ENCODE measurements around the gene SLC24A3. TPM values are rescaled to one million over a fixed set of nuclear protein-coding genes. Genes with fewer than 3 reads are reported as not detected.
A peak's percentile ranks its signal among the peaks of the same experiment; 100 is the strongest.

Gene SLC24A3
- total and polyA plus RNA-seq, 2 experiments from 2014 or later = not detected

GRCh38 chr20:19431316-19431700, 218.9 kb downstream of the SLC24A3 start:
- in situ Hi-C loops (cut with MboI) = no loop called here
- Histone ChIP-seq H3F3A (ENCODE audit: insufficient read depth) (no peaks in the 10 kb centered on the region), H4K20me1 (ENCODE audit: insufficient read depth) (no peaks in the 10 kb centered on the region), H3K9me3 (ENCODE audit: low read depth) (no peaks in the 10 kb centered on the region), H3K79me2 (ENCODE audit: insufficient read depth) (no peaks in the 10 kb centered on the region), H3K27ac (no peak overlapping the region), H3K4me1 (ENCODE audit: insufficient read depth) (peaks cover 13% of the 10 kb centered on the region), H3K4me2 (ENCODE audit: unreplicated experiment) (no peak overlapping the region), H3K27me3 (replicated peaks; ENCODE audit: insufficient read depth) (no peaks in the 10 kb centered on the region), H2AFZ (no peak overlapping the region), H3K4me3 (no peak overlapping the region), H3K9me2 (ENCODE audit: insufficient read depth) (no peaks in the 10 kb centered on the region), H3K9ac (no peak overlapping the region), H3K36me3 (ENCODE audit: low read depth) (no peaks in the 10 kb centered on the region)
- 42 to 53% methylated on average over 4 of the region's 4 CpGs for WGBS, 2 experiments (ENCODE audit: low coverage in 1 of 2, low lambda C conversion rate in 2 of 2, missing lambda C conversion rate in 2 of 2)
- TF ChIP-seq EZH2phosphoT487 (IDR thresholded peaks at IDR 0.05; ENCODE audit: insufficient read depth, low read depth) = no peak
- no peak for TF ChIP-seq EZH2 (IDR thresholded peaks at IDR 0.05; ENCODE audit: insufficient read depth, poor library complexity, severe bottlenecking)
- no peak for DNase-seq

- Histone ChIP-seq H3K9ac (no peak overlapping the region), H3F3A (ENCODE audit: insufficient read depth) (no peaks in the 10 kb centered on the region), H4K20me1 (ENCODE audit: insufficient read depth) (no peaks in the 10 kb centered on the region), H3K4me2 (ENCODE audit: unreplicated experiment) (no peak overlapping the region), H3K4me1 (ENCODE audit: insufficient read depth) (peaks cover 13% of the 10 kb centered on the region), H3K79me2 (ENCODE audit: insufficient read depth) (no peaks in the 10 kb centered on the region), H3K27ac (no peak overlapping the region), H3K9me2 (ENCODE audit: insufficient read depth) (no peaks in the 10 kb centered on the region), H3K27me3 (replicated peaks; ENCODE audit: insufficient read depth) (no peaks in the 10 kb centered on the region), H3K9me3 (ENCODE audit: low read depth) (no peaks in the 10 kb centered on the region), H3K36me3 (ENCODE audit: low read depth) (no peaks in the 10 kb centered on the region), H3K4me3 (no peak overlapping the region), H2AFZ (no peak overlapping the region)
- in situ Hi-C loops (cut with MboI) = no loop called here
- TF ChIP-seq EZH2phosphoT487 (IDR thresholded peaks at IDR 0.05; ENCODE audit: insufficient read depth, low read depth) (no peak), EZH2 (IDR thresholded peaks at IDR 0.05; ENCODE audit: insufficient read depth, poor library complexity, severe bottlenecking) (no peak)
- no peak for DNase-seq
- 80 to 93% methylated on average over 2 of the region's 2 CpGs for WGBS, 2 experiments (ENCODE audit: low coverage in 1 of 2, low lambda C conversion rate in 2 of 2, missing lambda C conversion rate in 2 of 2)
Measured at GRCh38 chr20:19431906-19432305, 219.5 kb downstream of the SLC24A3 start.

- Histone ChIP-seq H3K27ac (no peak overlapping the region), H4K20me1 (ENCODE audit: insufficient read depth) (no peaks in the 10 kb centered on the region), H3K9me2 (ENCODE audit: insufficient read depth) (no peaks in the 10 kb centered on the region), H3K27me3 (replicated peaks; ENCODE audit: insufficient read depth) (no peaks in the 10 kb centered on the region), H3K36me3 (ENCODE audit: low read depth) (no peaks in the 10 kb centered on the region), H3K4me3 (no peak overlapping the region), H3K9me3 (ENCODE audit: low read depth) (no peaks in the 10 kb centered on the region), H3K4me2 (ENCODE audit: unreplicated experiment) (no peak overlapping the region), H3K4me1 (ENCODE audit: insufficient read depth) (peaks cover 13% of the 10 kb centered on the region), H3K79me2 (ENCODE audit: insufficient read depth) (no peaks in the 10 kb centered on the region), H2AFZ (no peak overlapping the region), H3K9ac (no peak overlapping the region), H3F3A (ENCODE audit: insufficient read depth) (no peaks in the 10 kb centered on the region)
- no peak for TF ChIP-seq EZH2 (IDR thresholded peaks at IDR 0.05; ENCODE audit: insufficient read depth, poor library complexity, severe bottlenecking)
- TF ChIP-seq EZH2phosphoT487 (IDR thresholded peaks at IDR 0.05; ENCODE audit: insufficient read depth, low read depth) = no peak
- peak; percentile 59 for DNase-seq
- 74 to 82% methylated on average over 10 of the region's 10 CpGs for WGBS, 2 experiments (ENCODE audit: low coverage in 1 of 2, low lambda C conversion rate in 2 of 2, missing lambda C conversion rate in 2 of 2)
- in situ Hi-C loops (cut with MboI) = no loop called here
Measured at GRCh38 chr20:19433371-19434350, 221.2 kb downstream of the SLC24A3 start.

- H3K4me2 ChIP-seq (ENCODE audit: unreplicated experiment) = no peak overlapping the region
- H2AFZ ChIP-seq = no peak overlapping the region
- H3K27me3 ChIP-seq (replicated peaks; ENCODE audit: insufficient read depth) = no peaks in the 10 kb centered on the region
- WGBS, 2 experiments (ENCODE audit: low coverage in 1 of 2, low lambda C conversion rate in 2 of 2, missing lambda C conversion rate in 2 of 2) = 38 to 40% methylated on average over 3 of the region's 3 CpGs
- DNase-seq = no peak
- no peak overlapping the region for H3K4me3 ChIP-seq
- H3K4me1 ChIP-seq (ENCODE audit: insufficient read depth) = peaks cover 13% of the 10 kb centered on the region
- H4K20me1 ChIP-seq (ENCODE audit: insufficient read depth) = no peaks in the 10 kb centered on the region
- H3K9me3 ChIP-seq (ENCODE audit: low read depth) = no peaks in the 10 kb centered on the region
- no peak for TF ChIP-seq EZH2 (IDR thresholded peaks at IDR 0.05; ENCODE audit: insufficient read depth, poor library complexity, severe bottlenecking)
- no peak for TF ChIP-seq EZH2phosphoT487 (IDR thresholded peaks at IDR 0.05; ENCODE audit: insufficient read depth, low read depth)
- no peak overlapping the region for H3K9ac ChIP-seq
- H3K27ac ChIP-seq = no peak overlapping the region
- in situ Hi-C loops (cut with MboI) = no loop called here
- H3K79me2 ChIP-seq (ENCODE audit: insufficient read depth) = no peaks in the 10 kb centered on the region
- H3F3A ChIP-seq (ENCODE audit: insufficient read depth) = no peaks in the 10 kb centered on the region
- H3K36me3 ChIP-seq (ENCODE audit: low read depth) = no peaks in the 10 kb centered on the region
- no peaks in the 10 kb centered on the region for H3K9me2 ChIP-seq (ENCODE audit: insufficient read depth)
Measured at GRCh38 chr20:19435316-19435715, 222.9 kb downstream of the SLC24A3 start.
